ENCODE measurements around the gene AGK.

DNA sequence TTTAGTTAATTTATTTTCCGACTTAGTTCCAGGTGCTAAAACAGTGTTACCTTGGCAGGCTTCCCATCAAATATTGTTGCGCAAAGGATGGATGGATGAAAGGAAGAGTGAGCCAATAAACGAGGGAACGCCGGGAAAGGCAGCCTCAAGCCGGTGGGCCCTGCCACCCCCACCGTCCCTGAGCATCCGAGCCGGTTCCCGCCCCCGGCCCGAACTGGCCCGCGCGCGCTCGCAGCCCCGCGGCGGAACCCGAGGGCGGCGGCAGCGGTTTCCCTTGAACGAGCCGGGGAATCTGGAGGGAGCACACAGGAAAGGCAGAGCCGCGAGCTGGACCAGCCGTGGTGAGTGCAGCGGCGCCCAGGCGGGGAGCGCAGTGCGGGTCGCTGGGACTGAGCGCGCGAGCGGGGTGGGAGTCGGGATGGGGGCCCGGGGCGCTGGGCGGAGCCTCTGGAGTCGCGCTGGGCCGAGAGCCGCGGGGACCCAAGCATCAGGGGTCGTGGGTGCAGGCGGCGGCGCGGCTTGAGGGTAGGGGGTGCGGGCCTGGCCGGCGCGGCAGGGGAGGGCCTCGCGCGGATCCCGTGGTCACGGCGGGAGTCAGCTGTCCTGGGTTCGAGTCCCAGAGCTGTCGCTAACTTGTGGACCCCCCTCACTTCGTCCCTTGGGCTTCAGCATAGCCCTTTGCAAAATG lies at the start of gene AGK:
- TF ChIP-seq EZH2 (IDR thresholded peaks at IDR 0.05; ENCODE audit: insufficient read depth, poor library complexity, severe bottlenecking) (no peak), EZH2phosphoT487 (IDR thresholded peaks at IDR 0.05; ENCODE audit: insufficient read depth, low read depth) (no peak)
